Body of pancreas (tissue), 4 donors: ENCODE results near the gene KLK10.

ENCODE experiments used
- POLR2A ChIP-seq, 3 donors: fragments of 450-650 bp; IDR thresholded peaks; one replicate each; pipeline ENCODE4 v1.6.1; 2016; ENCODE audit warnings: antibody characterized with exemption in 3 of 3, mild to moderate bottlenecking in 2 of 3
- TF ChIP-seq, protein P1 (sequence below), 7 experiments: fragments of 450-650 bp in 4 of 7; fragments of 200-600 bp in 3 of 7; sonication (generic) in 3 of 7; IDR thresholded peaks; one replicate each; pipeline ENCODE4 v1.5.1; 2016 to 2019; ENCODE audit warnings: antibody characterized with exemption in 7 of 7

DNA sequence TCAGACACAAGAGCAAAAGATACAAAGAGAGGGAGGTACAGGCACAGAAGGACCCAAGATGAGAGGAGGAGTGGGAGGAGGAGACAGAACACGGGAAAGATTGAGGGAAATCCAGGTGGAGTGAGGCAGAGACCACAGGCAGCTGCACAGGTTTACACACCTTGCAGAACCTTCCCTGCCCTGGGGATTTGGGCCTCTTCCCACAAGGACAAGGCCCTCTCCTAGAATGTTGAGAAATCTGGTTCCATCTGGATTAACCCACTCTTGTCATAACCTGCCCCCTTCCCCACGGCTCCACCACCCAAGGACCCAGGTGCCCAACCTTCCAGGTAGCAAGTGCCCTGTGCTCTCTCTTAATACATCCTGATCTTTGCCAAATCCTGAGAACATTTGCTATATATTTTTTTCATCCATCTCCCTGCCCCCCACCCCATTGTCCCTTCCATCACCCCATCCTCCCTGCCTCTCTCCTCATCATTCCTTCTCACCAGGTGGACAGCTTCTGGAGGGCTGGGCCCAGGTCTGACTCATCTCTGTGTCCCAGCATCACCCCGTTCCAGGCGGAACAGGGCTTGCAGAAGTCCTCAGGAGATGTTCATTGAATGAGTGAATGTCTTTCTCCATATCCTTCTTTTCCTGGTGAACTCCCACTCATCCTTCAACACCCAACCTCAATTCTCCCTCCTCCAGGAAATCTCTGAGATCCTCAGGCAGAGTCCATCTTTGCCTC lies 9.3 kb downstream of the KLK10 start:
- no peak for TF ChIP-seq POLR2A (IDR thresholded peaks at IDR 0.05)
- TF ChIP-seq, protein P1, sequence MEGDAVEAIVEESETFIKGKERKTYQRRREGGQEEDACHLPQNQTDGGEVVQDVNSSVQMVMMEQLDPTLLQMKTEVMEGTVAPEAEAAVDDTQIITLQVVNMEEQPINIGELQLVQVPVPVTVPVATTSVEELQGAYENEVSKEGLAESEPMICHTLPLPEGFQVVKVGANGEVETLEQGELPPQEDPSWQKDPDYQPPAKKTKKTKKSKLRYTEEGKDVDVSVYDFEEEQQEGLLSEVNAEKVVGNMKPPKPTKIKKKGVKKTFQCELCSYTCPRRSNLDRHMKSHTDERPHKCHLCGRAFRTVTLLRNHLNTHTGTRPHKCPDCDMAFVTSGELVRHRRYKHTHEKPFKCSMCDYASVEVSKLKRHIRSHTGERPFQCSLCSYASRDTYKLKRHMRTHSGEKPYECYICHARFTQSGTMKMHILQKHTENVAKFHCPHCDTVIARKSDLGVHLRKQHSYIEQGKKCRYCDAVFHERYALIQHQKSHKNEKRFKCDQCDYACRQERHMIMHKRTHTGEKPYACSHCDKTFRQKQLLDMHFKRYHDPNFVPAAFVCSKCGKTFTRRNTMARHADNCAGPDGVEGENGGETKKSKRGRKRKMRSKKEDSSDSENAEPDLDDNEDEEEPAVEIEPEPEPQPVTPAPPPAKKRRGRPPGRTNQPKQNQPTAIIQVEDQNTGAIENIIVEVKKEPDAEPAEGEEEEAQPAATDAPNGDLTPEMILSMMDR (IDR thresholded peaks at IDR 0.05), result no peak
